IMR-90 (cell line): ENCODE measurements around the gene ATMIN. TPM values are rescaled to one million over a fixed set of nuclear protein-coding genes. Genes with fewer than 3 reads are reported as not detected.

Experiments
- microRNA-seq, 2 experiments: library from miRNA; stranded (forward) in 1 of 2; unstranded in 1 of 2; fragments of 10-50 nt in 1 of 2; fragments of <30 nt in 1 of 2; gene quantifications in 1 of 2; microRNA quantifications in 1 of 2; one replicate each; pipeline versions ENCODE3 to v1.1.0; 2013 to 2020; ENCODE audit not compliant: insufficient read depth in 1 of 2, insufficient read length in 1 of 2, unreplicated experiment in 1 of 2
- polyA plus RNA-seq, 3 experiments: library from polyadenylated mRNA; depleted of rRNA; stranded (reverse); fragments of >200 nt; gene quantifications; 2 replicates each; pipeline ENCODE4 v1.2.3, GENCODE V29; 2012; ENCODE audit warnings: low replicate concordance in 1 of 3
- small RNA-seq, 5 experiments: library from RNA; depleted of rRNA; stranded (forward); fragments of <200 nt; gene quantifications; one replicate each; pipeline ENCODE3, GENCODE V24; 2012
- total RNA-seq: library from RNA; depleted of rRNA; stranded (reverse); fragments of >200 nt; gene quantifications from 2 replicates; pipeline ENCODE4 v1.2.3, GENCODE V29; 2012; rRNA removed

ATMIN gene
- total and polyA plus RNA-seq, 2 of the 4 experiments (the other 2 are of a cell fraction): 15.8 to 45.9 TPM

Small RNAs within 50 kb of the gene (microRNA-seq; reads per million reads assigned to microRNA genes)
- gene AC092718.3 (ENCODE audit: insufficient read depth, insufficient read length): not detected

Small RNAs within 50 kb of the gene (small RNA-seq; reads per million reads assigned to genes)
- gene AC092718.3: 0 reads per million in 5 experiments

Other genes with a start within 250 kb of the ATMIN start
- 3.9 and 4.4 TPM in 2 replicates for gene CDYL2, start 231.2 kb upstream of the ATMIN start, total RNA-seq
- 0.93 and 1.2 TPM in 2 replicates for gene CDYL2, start 231.2 kb upstream of the ATMIN start, polyA plus RNA-seq (2012; rRNA removed)
- gene CMC2, start 29.0 kb upstream of the ATMIN start, total RNA-seq: 57.0 and 81.4 TPM in 2 replicates
- gene CMC2, start 29.0 kb upstream of the ATMIN start, polyA plus RNA-seq (2012; rRNA removed): 104 and 108 TPM in 2 replicates
- 22.8 and 34.4 TPM in 2 replicates for gene CENPN, start 28.6 kb upstream of the ATMIN start, total RNA-seq
- gene CENPN, start 28.6 kb upstream of the ATMIN start, polyA plus RNA-seq (2012; rRNA removed): 20.5 and 37.4 TPM in 2 replicates
- under 0.01 and 0.72 TPM in 2 replicates for gene C16orf46, start 41.4 kb downstream of the ATMIN start, total RNA-seq
- 0.27 and 0.55 TPM in 2 replicates for gene C16orf46, start 41.4 kb downstream of the ATMIN start, polyA plus RNA-seq (2012; rRNA removed)
- 9.3 and 19.7 TPM in 2 replicates for gene GCSH, start 60.6 kb downstream of the ATMIN start, total RNA-seq
- 19.5 and 21.2 TPM in 2 replicates for gene GCSH, start 60.6 kb downstream of the ATMIN start, polyA plus RNA-seq (2012; rRNA removed)
- not detected in 2 replicates for gene BCO1, start 202.8 kb downstream of the ATMIN start, total RNA-seq
- gene BCO1, start 202.8 kb downstream of the ATMIN start, polyA plus RNA-seq (2012; rRNA removed): not detected in 2 replicates